Gastroesophageal sphincter (tissue), 3 donors: ENCODE measurements around the gene EGFR.

Source experiments
- EP300 ChIP-seq: sonication (generic); formaldehyde crosslinking; IDR thresholded peaks from one replicate; pipeline ENCODE4 v1.6.1; 2017; ENCODE audit warnings: antibody characterized with exemption, mild to moderate bottlenecking
- POLR2A ChIP-seq, 2 donors: fragments of 450-650 bp; IDR thresholded peaks; one replicate each; pipeline ENCODE4 v1.6.1; 2017; ENCODE audit warnings: antibody characterized with exemption in 2 of 2, mild to moderate bottlenecking in 2 of 2, moderate library complexity in 1 of 2
- POLR2AphosphoS5 ChIP-seq: sonication (generic); formaldehyde crosslinking; IDR thresholded peaks from one replicate; pipeline ENCODE4 v1.6.1; 2017; ENCODE audit warnings: antibody characterized with exemption
- TF ChIP-seq, protein P1 (sequence below), 4 experiments: fragments of 200-600 bp in 2 of 4; fragments of 450-650 bp in 2 of 4; sonication (generic) in 1 of 4; IDR thresholded peaks; one replicate each; pipeline ENCODE4 v1.5.1; 2017 to 2019; ENCODE audit warnings: antibody characterized with exemption in 4 of 4, mild to moderate bottlenecking in 2 of 4, moderate library complexity in 2 of 4

DNA sequence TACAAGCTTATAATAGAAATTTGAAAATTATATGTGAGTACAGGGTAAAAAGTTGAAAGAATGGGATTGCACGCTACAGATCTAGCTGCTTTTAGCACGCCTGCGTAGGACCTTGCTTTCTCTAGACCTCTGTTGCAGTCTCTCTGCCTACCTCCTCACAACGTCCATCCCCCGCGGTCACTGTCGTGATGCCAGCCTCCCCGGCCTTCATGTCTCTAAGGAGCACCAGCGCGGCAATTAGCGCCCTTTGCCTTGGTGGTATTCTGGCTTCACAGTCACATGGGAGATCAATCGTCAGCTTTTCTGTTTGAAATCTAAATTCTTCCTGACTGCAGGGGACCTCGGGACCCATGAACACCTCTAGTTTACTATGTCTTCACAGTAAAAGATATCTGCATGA lies 131.3 kb downstream of the EGFR start:
- TF ChIP-seq POLR2A (IDR thresholded peaks at IDR 0.05) (no peak), EP300 (no peak), POLR2AphosphoS5 (no peak)
- TF ChIP-seq, protein P1, sequence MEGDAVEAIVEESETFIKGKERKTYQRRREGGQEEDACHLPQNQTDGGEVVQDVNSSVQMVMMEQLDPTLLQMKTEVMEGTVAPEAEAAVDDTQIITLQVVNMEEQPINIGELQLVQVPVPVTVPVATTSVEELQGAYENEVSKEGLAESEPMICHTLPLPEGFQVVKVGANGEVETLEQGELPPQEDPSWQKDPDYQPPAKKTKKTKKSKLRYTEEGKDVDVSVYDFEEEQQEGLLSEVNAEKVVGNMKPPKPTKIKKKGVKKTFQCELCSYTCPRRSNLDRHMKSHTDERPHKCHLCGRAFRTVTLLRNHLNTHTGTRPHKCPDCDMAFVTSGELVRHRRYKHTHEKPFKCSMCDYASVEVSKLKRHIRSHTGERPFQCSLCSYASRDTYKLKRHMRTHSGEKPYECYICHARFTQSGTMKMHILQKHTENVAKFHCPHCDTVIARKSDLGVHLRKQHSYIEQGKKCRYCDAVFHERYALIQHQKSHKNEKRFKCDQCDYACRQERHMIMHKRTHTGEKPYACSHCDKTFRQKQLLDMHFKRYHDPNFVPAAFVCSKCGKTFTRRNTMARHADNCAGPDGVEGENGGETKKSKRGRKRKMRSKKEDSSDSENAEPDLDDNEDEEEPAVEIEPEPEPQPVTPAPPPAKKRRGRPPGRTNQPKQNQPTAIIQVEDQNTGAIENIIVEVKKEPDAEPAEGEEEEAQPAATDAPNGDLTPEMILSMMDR (IDR thresholded peaks at IDR 0.05) = no peak
